ENCODE results near the gene SPNS1.
A peak's percentile ranks its signal among the peaks of the same experiment; 100 is the strongest.
"Not testable (repeated sequence)": the region's sequence is repeated elsewhere in the genome, so short reads cannot be mapped to it uniquely, and the experiment has no call there.

Gene SPNS1

GRCh38 chr16:28998837-28999236 lies 24.3 kb downstream of the SPNS1 start:
- H3K36me3 ChIP-seq (replicated peaks in 1 of 2; ENCODE audit: control insufficient read depth in 2 of 2, insufficient read depth in 2 of 2, low read length in 2 of 2): no peaks in the 10 kb centered on the region
- no peaks in the 10 kb centered on the region for H3K79me1 ChIP-seq (ENCODE audit: low read depth, low read length)
- H4K8ac ChIP-seq (ENCODE audit: low read depth, low read length): no peak overlapping the region
- H2BK15ac ChIP-seq (ENCODE audit: low read length): no peak overlapping the region
- no CpG with 5 or more reads among the region's 3 CpGs for WGBS, 2 donors (ENCODE audit: extremely low coverage in 2 of 2, insufficient read length in 2 of 2, insufficient replicate concordance in 1 of 2)
- no peak overlapping the region for H3K27ac ChIP-seq (replicated peaks; ENCODE audit: low read length)
- peaks cover 0 to 8% (median 0%) of the 10 kb centered on the region in 3 experiments for H3K27me3 ChIP-seq (ENCODE audit: control insufficient read depth in 3 of 3, insufficient read depth in 3 of 3, low read depth in 1 of 3, low read length in 3 of 3)
- no peak overlapping the region for H3K4ac ChIP-seq (ENCODE audit: low read length)
- DNase-seq (ENCODE audit: low spot score): no peak
- H4K91ac ChIP-seq (ENCODE audit: low read depth, low read length, poor library complexity): no peak overlapping the region
- no peak overlapping the region for H2AK5ac ChIP-seq (ENCODE audit: low read depth, low read length)
- no peaks in the 10 kb centered on the region for H3K4me1 ChIP-seq (ENCODE audit: control insufficient read depth in 2 of 2, insufficient read depth in 1 of 2, low read depth in 1 of 2, low read length in 2 of 2)
- no peak overlapping the region for H3K9ac ChIP-seq (ENCODE audit: low read depth, low read length, poor library complexity)
- no peak overlapping the region for H3K23ac ChIP-seq (ENCODE audit: low read depth, low read length, poor library complexity)
- H3K4me3 ChIP-seq (ENCODE audit: low read length in 2 of 2): no peak overlapping the region
- peak overlapping the region; percentile 6 for H3K14ac ChIP-seq (ENCODE audit: low read length)
- H3K4me2 ChIP-seq (ENCODE audit: insufficient read depth, low read length, poor library complexity, severe bottlenecking): no peak overlapping the region
- H3K9me3 ChIP-seq (replicated peaks in 1 of 2; ENCODE audit: control insufficient read depth in 2 of 2, insufficient read depth in 1 of 2, low read depth in 1 of 2, low read length in 2 of 2): no peaks in the 10 kb centered on the region
- H2BK5ac ChIP-seq (ENCODE audit: low read length): no peak overlapping the region
- no peak overlapping the region for H2BK120ac ChIP-seq (ENCODE audit: low read depth, low read length)
- H2BK12ac ChIP-seq (ENCODE audit: low read length): no peak overlapping the region
- no peak overlapping the region for H3K18ac ChIP-seq (ENCODE audit: low read length)
- peak overlapping the region; percentile 54 for H2AFZ ChIP-seq (ENCODE audit: low read length)

- Histone ChIP-seq H2BK12ac (ENCODE audit: low read length) (no peak overlapping the region), H2AK5ac (ENCODE audit: low read depth, low read length) (no peak overlapping the region), H4K91ac (ENCODE audit: low read depth, low read length, poor library complexity) (no peak overlapping the region), H4K8ac (ENCODE audit: low read depth, low read length) (no peak overlapping the region), H3K36me3 (replicated peaks in 1 of 2; ENCODE audit: control insufficient read depth in 2 of 2, insufficient read depth in 2 of 2, low read length in 2 of 2) (no peaks in the 10 kb centered on the region), H2AFZ (ENCODE audit: low read length) (no peak overlapping the region), H3K9ac (ENCODE audit: low read depth, low read length, poor library complexity) (no peak overlapping the region), H2BK15ac (ENCODE audit: low read length) (no peak overlapping the region), H3K4me1 (ENCODE audit: control insufficient read depth in 2 of 2, insufficient read depth in 1 of 2, low read depth in 1 of 2, low read length in 2 of 2) (no peaks in the 10 kb centered on the region), H3K9me3 (replicated peaks in 1 of 2; ENCODE audit: control insufficient read depth in 2 of 2, insufficient read depth in 1 of 2, low read depth in 1 of 2, low read length in 2 of 2) (no peaks in the 10 kb centered on the region), H2BK120ac (ENCODE audit: low read depth, low read length) (no peak overlapping the region), H3K4me3 (ENCODE audit: low read length in 2 of 2) (no peak overlapping the region), H3K14ac (ENCODE audit: low read length) (no peak overlapping the region), H3K4me2 (ENCODE audit: insufficient read depth, low read length, poor library complexity, severe bottlenecking) (no peak overlapping the region), H3K27me3 (ENCODE audit: control insufficient read depth in 3 of 3, insufficient read depth in 3 of 3, low read depth in 1 of 3, low read length in 3 of 3) (peaks cover 0 to 10% (median 0%) of the 10 kb centered on the region in 3 experiments), H3K18ac (ENCODE audit: low read length) (no peak overlapping the region), H3K4ac (ENCODE audit: low read length) (no peak overlapping the region), H3K27ac (replicated peaks; ENCODE audit: low read length) (no peak overlapping the region), H3K79me1 (ENCODE audit: low read depth, low read length) (no peaks in the 10 kb centered on the region), H3K23ac (ENCODE audit: low read depth, low read length, poor library complexity) (no peak overlapping the region), H2BK5ac (ENCODE audit: low read length) (no peak overlapping the region)
- DNase-seq (ENCODE audit: low spot score): no peak
- no CpG with 5 or more reads among the region's 4 CpGs for WGBS, 2 donors (ENCODE audit: extremely low coverage in 2 of 2, insufficient read length in 2 of 2, insufficient replicate concordance in 1 of 2)
These were observed 25.0 kb downstream of the SPNS1 start for GRCh38 chr16:28999577-28999976.

- Histone ChIP-seq H3K4me2 (ENCODE audit: insufficient read depth, low read length, poor library complexity, severe bottlenecking) (no peak overlapping the region), H2AK5ac (ENCODE audit: low read depth, low read length) (no peak overlapping the region), H2BK120ac (ENCODE audit: low read depth, low read length) (no peak overlapping the region), H3K27me3 (ENCODE audit: control insufficient read depth in 3 of 3, insufficient read depth in 3 of 3, low read depth in 1 of 3, low read length in 3 of 3) (peaks cover 0 to 12% (median 0%) of the 10 kb centered on the region in 3 experiments), H2BK5ac (ENCODE audit: low read length) (no peak overlapping the region), H3K18ac (ENCODE audit: low read length) (no peak overlapping the region), H3K4me3 (ENCODE audit: low read length in 2 of 2) (no peak overlapping the region), H3K36me3 (replicated peaks in 1 of 2; ENCODE audit: control insufficient read depth in 2 of 2, insufficient read depth in 2 of 2, low read length in 2 of 2) (no peaks in the 10 kb centered on the region), H2BK12ac (ENCODE audit: low read length) (no peak overlapping the region), H3K27ac (replicated peaks; ENCODE audit: low read length) (no peak overlapping the region), H4K8ac (ENCODE audit: low read depth, low read length) (no peak overlapping the region), H3K79me1 (ENCODE audit: low read depth, low read length) (no peaks in the 10 kb centered on the region), H3K4ac (ENCODE audit: low read length) (no peak overlapping the region), H4K91ac (ENCODE audit: low read depth, low read length, poor library complexity) (no peak overlapping the region), H2BK15ac (ENCODE audit: low read length) (no peak overlapping the region), H3K23ac (ENCODE audit: low read depth, low read length, poor library complexity) (no peak overlapping the region), H3K9ac (ENCODE audit: low read depth, low read length, poor library complexity) (no peak overlapping the region), H3K9me3 (replicated peaks in 1 of 2; ENCODE audit: control insufficient read depth in 2 of 2, insufficient read depth in 1 of 2, low read depth in 1 of 2, low read length in 2 of 2) (no peaks in the 10 kb centered on the region), H3K14ac (ENCODE audit: low read length) (no peak overlapping the region), H3K4me1 (ENCODE audit: control insufficient read depth in 2 of 2, insufficient read depth in 1 of 2, low read depth in 1 of 2, low read length in 2 of 2) (no peaks in the 10 kb centered on the region), H2AFZ (ENCODE audit: low read length) (no peak overlapping the region)
- DNase-seq (ENCODE audit: low spot score): no peak
- no CpG with 5 or more reads among the region's 2 CpGs for WGBS, 2 donors (ENCODE audit: extremely low coverage in 2 of 2, insufficient read length in 2 of 2, insufficient replicate concordance in 1 of 2)
These were observed 25.4 kb downstream of the SPNS1 start for GRCh38 chr16:29000019-29000418.

GRCh38 chr16:29004496-29005139 lies 30.0 kb downstream of the SPNS1 start:
- H3K9ac ChIP-seq (ENCODE audit: low read depth, low read length, poor library complexity); H3K4me3 ChIP-seq (ENCODE audit: low read length in 2 of 2); H2BK5ac ChIP-seq (ENCODE audit: low read length); H2BK12ac ChIP-seq (ENCODE audit: low read length); H3K4me2 ChIP-seq (ENCODE audit: insufficient read depth, low read length, poor library complexity, severe bottlenecking); H2BK120ac ChIP-seq (ENCODE audit: low read depth, low read length); H2BK15ac ChIP-seq (ENCODE audit: low read length); H3K27ac ChIP-seq (replicated peaks; ENCODE audit: low read length); H3K79me1 ChIP-seq (ENCODE audit: low read depth, low read length); H2AFZ ChIP-seq (ENCODE audit: low read length); H3K36me3 ChIP-seq (replicated peaks in 1 of 2; ENCODE audit: control insufficient read depth in 2 of 2, insufficient read depth in 2 of 2, low read length in 2 of 2); DNase-seq (ENCODE audit: low spot score); H3K14ac ChIP-seq (ENCODE audit: low read length); H3K9me3 ChIP-seq (replicated peaks in 1 of 2; ENCODE audit: control insufficient read depth in 2 of 2, insufficient read depth in 1 of 2, low read depth in 1 of 2, low read length in 2 of 2); H3K18ac ChIP-seq (ENCODE audit: low read length); H4K8ac ChIP-seq (ENCODE audit: low read depth, low read length); H3K4ac ChIP-seq (ENCODE audit: low read length); H4K91ac ChIP-seq (ENCODE audit: low read depth, low read length, poor library complexity); H3K4me1 ChIP-seq (ENCODE audit: control insufficient read depth in 2 of 2, insufficient read depth in 1 of 2, low read depth in 1 of 2, low read length in 2 of 2); H2AK5ac ChIP-seq (ENCODE audit: low read depth, low read length); H3K23ac ChIP-seq (ENCODE audit: low read depth, low read length, poor library complexity): not testable (repeated sequence)
- H3K27me3 ChIP-seq (ENCODE audit: control insufficient read depth in 3 of 3, insufficient read depth in 3 of 3, low read depth in 1 of 3, low read length in 3 of 3): peaks cover 0 to 16% (median 0%) of the 10 kb centered on the region in 3 experiments
- no CpG with 5 or more reads among the region's 9 CpGs for WGBS, 2 donors (ENCODE audit: extremely low coverage in 2 of 2, insufficient read length in 2 of 2, insufficient replicate concordance in 1 of 2)

All from neuronal stem cell (in vitro differentiated cells).